Fibroblast of lung (primary cell): Measurements from ENCODE around the gene LAMA5. TPM values are rescaled to one million over a fixed set of nuclear protein-coding genes. Genes with fewer than 3 reads are reported as not detected.

Experiments
- DNase-seq, 2 donors: peaks; one replicate each; pipeline versions ENCODE4 v3.0.0 to v3.0.0-alpha.2; 2010; ENCODE audit warnings: low read depth in 2 of 2
- H2AFZ ChIP-seq: 2 replicates; pipeline ENCODE4 v1.5.1; 2012; ENCODE audit warnings: low read length, control low read depth, inconsistent platforms
- H3K27ac ChIP-seq: 2 replicates; pipeline ENCODE4 v1.5.1; 2011; ENCODE audit warnings: low read length, control low read depth; ENCODE audit not compliant: insufficient read depth
- H3K27me3 ChIP-seq: 2 replicates; pipeline ENCODE4 v1.5.1; 2011; ENCODE audit warnings: mild to moderate bottlenecking, low read length; ENCODE audit not compliant: control insufficient read depth, insufficient read depth
- H3K36me3 ChIP-seq: 2 replicates; pipeline ENCODE4 v1.5.1; 2011; ENCODE audit warnings: low read length; ENCODE audit not compliant: control insufficient read depth, insufficient read depth
- H3K4me1 ChIP-seq: 2 replicates; pipeline ENCODE4 v1.5.1; 2011; ENCODE audit warnings: low read length; ENCODE audit not compliant: control insufficient read depth, insufficient read depth; ENCODE audit errors: extremely low read depth
- H3K4me2 ChIP-seq: 2 replicates; pipeline ENCODE4 v1.5.1; 2011; ENCODE audit warnings: low read length, control low read depth; ENCODE audit not compliant: insufficient read depth; ENCODE audit errors: extremely low read depth
- H3K4me3 ChIP-seq, 4 experiments: fragments of 200-600 bp in 1 of 4; sonication (generic) in 1 of 4; replicated peaks in 1 of 4; 2 replicates each; pipeline ENCODE4 v1.5.1; 2011 to 2016; ENCODE audit warnings: low read length in 4 of 4, low read depth in 3 of 4, mild to moderate bottlenecking in 3 of 4, control low read depth in 2 of 4, inconsistent platforms in 1 of 4, mixed read lengths in 1 of 4; ENCODE audit not compliant: insufficient read depth in 1 of 4; ENCODE audit errors: control extremely low read depth in 1 of 4
- H3K79me2 ChIP-seq: 2 replicates; pipeline ENCODE4 v1.5.1; 2012; ENCODE audit warnings: mild to moderate bottlenecking, low read length, inconsistent platforms; ENCODE audit not compliant: control insufficient read depth, insufficient read depth
- H3K9ac ChIP-seq: 2 replicates; pipeline ENCODE4 v1.5.1; 2011; ENCODE audit warnings: mild to moderate bottlenecking, low read length, control low read depth; ENCODE audit not compliant: insufficient read depth
- H3K9me3 ChIP-seq: 2 replicates; pipeline ENCODE4 v1.5.1; 2012; ENCODE audit warnings: low read depth, low read length; ENCODE audit not compliant: control insufficient read depth, insufficient read depth
- H4K20me1 ChIP-seq: 2 replicates; pipeline ENCODE4 v1.5.1; 2011; ENCODE audit warnings: low read length; ENCODE audit not compliant: control insufficient read depth, insufficient read depth; ENCODE audit errors: extremely low read depth
- CTCF ChIP-seq, 2 donors: IDR thresholded peaks in 1 of 2; conservative IDR thresholded peaks in 1 of 2; 1 replicate in 1 of 2; 2 replicates in 1 of 2; pipeline ENCODE4 v1.5.1; 2011 to 2012; ENCODE audit warnings: low read length in 2 of 2, control low read depth in 1 of 2, inconsistent platforms in 1 of 2, low read depth in 1 of 2, mild to moderate bottlenecking in 1 of 2
- EZH2 ChIP-seq: IDR thresholded peaks from 2 replicates; pipeline ENCODE4 v1.5.1; 2012; ENCODE audit warnings: low read length, control low read depth, mild to moderate bottlenecking; ENCODE audit errors: missing control alignments
- polyA plus RNA-seq, 2 donors: library from polyadenylated mRNA; depleted of rRNA in 1 of 2; stranded (reverse) in 1 of 2; unstranded in 1 of 2; fragments of >200 nt; gene quantifications; 2 replicates each; pipeline ENCODE4 v1.2.1, GENCODE V29; 2011 to 2012; ENCODE audit warnings: missing spikeins in 1 of 2
- total RNA-seq: library from RNA; depleted of rRNA; stranded (reverse); fragments of >200 nt; gene quantifications from 2 replicates; pipeline ENCODE4 v1.2.1, GENCODE V29; 2014

The LAMA5 gene
- total and polyA plus RNA-seq, 2 donors (not counting 1 experiment from before 2014, with no cell fraction given): 1.5 to 81.6 TPM

DNA sequence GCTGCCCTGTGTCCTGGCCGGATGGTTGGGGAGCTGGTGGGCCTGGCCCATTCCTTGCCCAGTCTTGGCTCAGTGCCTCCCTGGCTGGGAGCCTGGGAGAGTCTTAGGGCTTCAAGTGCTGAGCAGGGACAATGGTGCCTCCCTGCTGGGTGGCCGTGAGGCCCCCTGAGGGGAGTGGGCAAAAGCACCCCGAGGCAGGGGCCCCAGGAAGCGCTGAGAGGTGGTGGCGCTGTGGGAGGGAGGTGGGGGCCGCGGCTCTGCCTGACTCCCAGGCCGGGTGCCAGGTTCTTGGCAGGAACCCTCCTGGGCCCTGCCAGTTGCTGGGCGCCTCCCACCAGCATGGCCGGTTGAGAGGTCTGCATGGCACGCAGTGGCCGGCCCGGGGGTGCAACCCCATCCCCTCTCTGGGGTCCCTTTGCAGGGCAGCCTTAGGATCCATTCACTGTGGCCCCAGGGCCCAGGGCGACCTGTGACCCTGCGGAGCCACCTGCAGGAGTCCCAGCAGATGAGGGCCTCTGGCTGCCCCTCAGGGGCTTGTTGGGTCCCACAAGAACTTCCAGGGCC lies 10.6 kb upstream of the LAMA5 start:
- H3K79me2 ChIP-seq: no peaks in the 10 kb centered on the region
- no peak overlapping the region for H2AFZ ChIP-seq
- H3K36me3 ChIP-seq: peaks cover 9% of the 10 kb centered on the region
- DNase-seq: no peak
- H3K9me3 ChIP-seq: no peaks in the 10 kb centered on the region
- no peak overlapping the region for H3K4me3 ChIP-seq
- H3K4me2 ChIP-seq: no peak overlapping the region
- no peaks in the 10 kb centered on the region for H4K20me1 ChIP-seq
- no peak overlapping the region for H3K9ac ChIP-seq
- H3K4me1 ChIP-seq: peaks cover 29% of the 10 kb centered on the region
- no peaks in the 10 kb centered on the region for H3K27me3 ChIP-seq
- no peak overlapping the region for H3K27ac ChIP-seq
- TF ChIP-seq CTCF (conservative IDR thresholded peaks at IDR 0.05 in 1 of 2, IDR thresholded peaks at IDR 0.05 in 1 of 2; ENCODE audit: low read depth in 1 of 2, low read length in 2 of 2) (no peak), EZH2 (no peak)

GRCh38 chr20:62377064-62377461 lies 10.0 kb upstream of the LAMA5 start:
- no peaks in the 10 kb centered on the region for H4K20me1 ChIP-seq
- peaks cover 5% of the 10 kb centered on the region for H3K36me3 ChIP-seq
- peaks cover 29% of the 10 kb centered on the region for H3K4me1 ChIP-seq
- no peaks in the 10 kb centered on the region for H3K9me3 ChIP-seq
- no peak overlapping the region for H3K27ac ChIP-seq
- H3K9ac ChIP-seq: no peak overlapping the region
- no peak overlapping the region for H2AFZ ChIP-seq
- DNase-seq: no peak
- H3K4me3 ChIP-seq: no peak overlapping the region
- TF ChIP-seq CTCF (conservative IDR thresholded peaks at IDR 0.05 in 1 of 2, IDR thresholded peaks at IDR 0.05 in 1 of 2; ENCODE audit: low read depth in 1 of 2, low read length in 2 of 2): no peak
- H3K27me3 ChIP-seq: no peaks in the 10 kb centered on the region
- no peaks in the 10 kb centered on the region for H3K79me2 ChIP-seq
- no peak overlapping the region for H3K4me2 ChIP-seq

DNA sequence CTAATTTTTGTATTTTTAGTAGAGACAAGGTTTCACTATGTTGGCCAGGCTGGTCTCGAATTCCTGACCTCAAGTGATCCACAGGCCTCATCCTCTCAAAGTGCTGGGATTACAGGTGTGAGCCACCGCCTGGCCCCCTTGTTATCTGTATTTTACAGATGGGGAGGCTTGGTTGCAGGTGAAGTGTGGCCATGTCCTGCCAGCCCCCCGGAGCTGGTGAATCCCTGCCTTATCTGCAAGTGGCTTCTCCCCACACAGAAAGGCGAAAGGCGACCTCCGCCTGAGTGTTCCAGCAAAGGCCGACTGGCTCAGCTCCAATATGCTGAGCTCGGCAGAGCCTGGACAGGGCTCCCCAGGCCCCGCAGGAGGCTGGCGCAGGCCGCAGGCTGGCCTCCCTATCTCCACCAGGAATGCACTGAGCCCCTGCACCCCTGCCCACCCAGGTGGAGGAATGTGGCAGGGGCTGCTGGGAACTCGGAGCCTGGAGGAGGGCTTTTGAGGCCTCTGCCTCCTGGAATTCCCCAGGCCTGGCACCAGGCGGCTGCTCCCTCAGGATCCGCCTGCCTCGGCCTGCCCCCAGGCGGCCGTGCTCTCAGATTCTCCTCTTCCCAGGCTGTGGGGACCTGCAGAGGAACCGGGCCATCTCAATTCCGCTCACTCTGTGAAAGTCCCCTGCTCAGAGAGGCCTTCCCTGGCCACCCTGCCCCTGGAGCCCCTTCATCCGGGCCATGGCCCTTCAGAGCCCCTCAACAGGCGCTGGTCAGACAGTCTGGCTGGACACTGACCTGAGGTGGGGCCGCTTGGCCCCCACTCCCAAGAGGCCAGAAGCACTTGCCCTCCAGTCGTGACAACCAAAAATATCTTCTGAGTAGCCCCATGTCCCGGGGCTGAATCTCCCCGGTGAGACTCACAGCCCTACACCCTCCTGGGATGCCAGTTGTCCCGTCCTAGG lies 9.3 kb upstream of the LAMA5 start:
- no peaks in the 10 kb centered on the region for H4K20me1 ChIP-seq

More for the DNA sequence above, 9.3 kb upstream of the LAMA5 start:
- no peak overlapping the region for H3K4me3 ChIP-seq
- no peak overlapping the region for H3K4me2 ChIP-seq
- no peaks in the 10 kb centered on the region for H3K79me2 ChIP-seq
- TF ChIP-seq CTCF (conservative IDR thresholded peaks at IDR 0.05 in 1 of 2, IDR thresholded peaks at IDR 0.05 in 1 of 2; ENCODE audit: low read depth in 1 of 2, low read length in 2 of 2): peak; percentile 45 to 49
- no peak for TF ChIP-seq EZH2
- no peaks in the 10 kb centered on the region for H3K9me3 ChIP-seq
- DNase-seq: peak; percentile 49 to 52
- H3K4me1 ChIP-seq: peaks cover 29% of the 10 kb centered on the region
- H3K27me3 ChIP-seq: no peaks in the 10 kb centered on the region
- no peak overlapping the region for H3K27ac ChIP-seq
- H3K9ac ChIP-seq: no peak overlapping the region
- no peak overlapping the region for H2AFZ ChIP-seq
- no peaks in the 10 kb centered on the region for H3K36me3 ChIP-seq
